ENCODE results near the gene SDK1. TPM values are rescaled to one million over a fixed set of nuclear protein-coding genes. Genes with fewer than 3 reads are reported as not detected.

Gene SDK1
- total RNA-seq, 2 donors from 2014 or later = 1.3 to 2.6 TPM

DNA sequence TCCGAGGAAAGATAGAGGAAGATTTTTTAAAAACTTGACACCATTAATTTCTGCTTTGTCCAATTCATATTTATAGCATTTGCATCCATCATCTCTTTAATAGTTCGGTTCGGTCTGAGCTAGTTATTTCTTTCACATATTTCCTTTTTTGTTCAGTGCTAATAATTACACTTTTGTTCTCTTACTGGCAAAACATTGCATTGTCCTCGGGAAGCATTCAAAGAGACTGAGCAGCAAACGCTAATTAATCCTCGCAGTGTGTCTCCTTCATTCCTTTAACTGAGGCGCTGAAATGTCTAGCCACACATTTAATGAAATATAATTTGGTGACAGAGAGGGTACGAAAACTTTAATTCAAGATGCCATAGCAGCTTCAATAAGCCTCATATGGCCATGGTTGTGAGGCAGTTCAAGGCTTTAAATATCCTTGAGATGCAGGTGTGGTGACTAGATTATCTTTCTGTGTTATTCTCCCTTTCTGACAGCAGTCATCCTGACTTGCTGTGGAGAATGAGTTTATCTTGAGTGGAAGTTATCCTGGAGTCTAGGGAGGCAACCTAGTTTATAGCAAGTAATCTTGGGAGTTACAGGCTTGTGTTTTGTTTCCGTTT is 431.4 kb downstream of the SDK1 start:
- Histone ChIP-seq H3K9ac (ENCODE audit: low read depth in 2 of 2, low read length in 2 of 2) (no peak overlapping the region), H3K27ac (no peak overlapping the region), H3K27me3 (no peaks in the 10 kb centered on the region), H3K36me3 (no peaks in the 10 kb centered on the region), H3K9me3 (no peaks in the 10 kb centered on the region), H3K4me1 (no peaks in the 10 kb centered on the region), H3K4me3 (no peak overlapping the region)
- intact Hi-C loops (cut with DNase I) = no loop called here
- DNase-seq = no peak
- TF ChIP-seq, protein P1, sequence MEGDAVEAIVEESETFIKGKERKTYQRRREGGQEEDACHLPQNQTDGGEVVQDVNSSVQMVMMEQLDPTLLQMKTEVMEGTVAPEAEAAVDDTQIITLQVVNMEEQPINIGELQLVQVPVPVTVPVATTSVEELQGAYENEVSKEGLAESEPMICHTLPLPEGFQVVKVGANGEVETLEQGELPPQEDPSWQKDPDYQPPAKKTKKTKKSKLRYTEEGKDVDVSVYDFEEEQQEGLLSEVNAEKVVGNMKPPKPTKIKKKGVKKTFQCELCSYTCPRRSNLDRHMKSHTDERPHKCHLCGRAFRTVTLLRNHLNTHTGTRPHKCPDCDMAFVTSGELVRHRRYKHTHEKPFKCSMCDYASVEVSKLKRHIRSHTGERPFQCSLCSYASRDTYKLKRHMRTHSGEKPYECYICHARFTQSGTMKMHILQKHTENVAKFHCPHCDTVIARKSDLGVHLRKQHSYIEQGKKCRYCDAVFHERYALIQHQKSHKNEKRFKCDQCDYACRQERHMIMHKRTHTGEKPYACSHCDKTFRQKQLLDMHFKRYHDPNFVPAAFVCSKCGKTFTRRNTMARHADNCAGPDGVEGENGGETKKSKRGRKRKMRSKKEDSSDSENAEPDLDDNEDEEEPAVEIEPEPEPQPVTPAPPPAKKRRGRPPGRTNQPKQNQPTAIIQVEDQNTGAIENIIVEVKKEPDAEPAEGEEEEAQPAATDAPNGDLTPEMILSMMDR (IDR thresholded peaks at IDR 0.05) = no peak

DNA sequence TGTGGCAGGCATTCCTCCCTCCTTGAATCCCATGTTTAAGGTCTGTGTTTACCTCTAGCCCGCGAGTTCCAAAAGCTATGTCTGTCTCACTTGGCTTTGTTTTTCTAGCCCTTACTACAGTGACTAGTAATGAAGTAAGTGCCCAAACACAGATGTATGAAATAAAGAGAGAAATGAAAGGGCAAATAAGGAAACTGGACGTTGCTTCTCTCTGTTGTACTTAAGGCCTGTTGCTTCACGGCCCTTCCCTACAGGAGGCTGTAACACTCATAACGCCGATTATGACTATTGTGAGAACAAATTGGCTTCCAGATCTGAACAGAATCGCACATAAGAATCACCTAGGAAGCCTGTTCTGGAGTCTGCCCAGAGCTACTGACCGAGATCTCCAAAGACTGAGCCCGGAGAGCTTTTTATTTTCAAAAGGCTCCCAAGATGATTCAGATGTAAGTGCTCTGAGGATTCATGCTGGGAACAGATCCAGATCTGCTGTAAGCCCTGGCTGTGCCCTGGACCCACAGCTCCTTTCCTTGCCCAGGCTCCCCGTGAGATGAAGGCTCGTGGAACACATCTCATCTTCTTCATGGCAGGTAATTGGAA is 432.6 kb downstream of the SDK1 start:
- Histone ChIP-seq H3K27me3 (no peaks in the 10 kb centered on the region), H3K9ac (ENCODE audit: low read depth in 2 of 2, low read length in 2 of 2) (no peak overlapping the region), H3K27ac (no peak overlapping the region), H3K4me3 (no peak overlapping the region), H3K4me1 (no peaks in the 10 kb centered on the region), H3K9me3 (no peaks in the 10 kb centered on the region), H3K36me3 (no peaks in the 10 kb centered on the region)
- intact Hi-C loops (cut with DNase I) = no loop called here
- TF ChIP-seq, protein P1 (IDR thresholded peaks at IDR 0.05) = no peak
- no peak for DNase-seq

DNA sequence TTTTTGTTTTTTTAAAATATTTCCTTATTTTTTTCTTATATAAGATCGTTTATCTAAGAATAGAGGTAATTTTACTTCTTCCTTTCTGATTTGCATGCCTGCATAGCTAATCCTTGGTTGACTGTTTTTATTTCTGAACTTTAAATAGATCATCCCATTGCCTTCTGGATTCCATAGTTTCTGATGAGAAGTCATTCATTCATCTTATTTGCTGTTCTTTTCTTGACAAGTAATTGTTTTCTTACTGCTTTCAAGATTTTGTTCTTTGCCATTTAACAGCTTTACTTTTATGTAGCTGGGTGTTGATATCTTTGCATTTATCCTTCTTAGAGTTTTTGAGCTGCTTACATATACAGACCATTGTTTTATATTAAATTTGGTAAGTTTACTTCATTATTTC is 437.9 kb downstream of the SDK1 start:
- TF ChIP-seq, protein P1 (IDR thresholded peaks at IDR 0.05) = no peak
- intact Hi-C loops (cut with DNase I) = no loop called here

DNA sequence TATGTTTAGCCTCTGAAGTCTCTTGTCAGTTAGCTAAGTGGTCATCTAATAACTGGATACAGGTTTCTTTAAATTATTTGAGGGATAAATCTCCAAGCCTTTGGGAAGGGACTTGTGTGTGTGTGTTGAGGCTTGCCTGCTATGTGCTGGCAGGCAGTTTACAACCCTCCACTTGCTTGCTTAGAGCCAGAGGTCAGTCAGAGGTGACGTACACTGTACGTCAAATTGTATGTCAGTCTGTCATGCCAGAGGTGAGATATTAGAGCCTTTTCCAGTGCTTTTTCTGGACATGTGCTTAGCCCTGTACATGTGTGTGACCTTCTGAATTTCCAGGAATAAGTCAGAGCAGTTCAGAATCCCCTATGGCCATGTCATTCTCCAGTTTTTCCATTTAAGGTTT is 438.9 kb downstream of the SDK1 start:
- Histone ChIP-seq H3K4me3 (no peak overlapping the region), H3K9me3 (no peaks in the 10 kb centered on the region), H3K36me3 (no peaks in the 10 kb centered on the region), H3K4me1 (no peaks in the 10 kb centered on the region), H3K27me3 (no peaks in the 10 kb centered on the region), H3K27ac (no peak overlapping the region), H3K9ac (ENCODE audit: low read depth in 2 of 2, low read length in 2 of 2) (no peak overlapping the region)
- intact Hi-C loops (cut with DNase I) = no loop called here
- TF ChIP-seq, protein P1 (IDR thresholded peaks at IDR 0.05) = no peak
- DNase-seq = no peak

More for the DNA sequence above, 437.9 kb downstream of the SDK1 start:
- Histone ChIP-seq H3K27ac (no peak overlapping the region), H3K4me3 (no peak overlapping the region), H3K9me3 (no peaks in the 10 kb centered on the region), H3K27me3 (no peaks in the 10 kb centered on the region), H3K36me3 (no peaks in the 10 kb centered on the region), H3K4me1 (no peaks in the 10 kb centered on the region), H3K9ac (ENCODE audit: low read depth in 2 of 2, low read length in 2 of 2) (no peak overlapping the region)
- DNase-seq = no peak

DNA sequence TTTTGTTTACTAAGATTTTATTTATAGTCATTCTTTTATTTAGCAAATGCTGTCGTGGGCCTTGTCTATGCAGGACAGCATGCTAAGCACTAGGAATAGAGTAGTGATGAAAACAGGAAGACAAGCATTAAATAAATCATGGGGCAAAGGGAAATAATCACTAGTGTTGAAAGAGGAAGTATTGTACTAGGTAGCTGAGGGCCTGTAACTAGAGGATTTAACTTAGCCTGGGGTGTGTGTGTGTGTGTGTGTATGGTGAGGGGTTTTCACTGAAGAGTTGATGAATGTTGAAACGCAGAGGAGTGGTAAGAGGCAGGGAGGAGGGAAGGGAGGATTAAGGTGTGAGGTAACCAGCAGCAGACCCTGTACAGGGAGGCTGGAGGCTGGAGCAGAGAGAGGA is 446.4 kb downstream of the SDK1 start:
- no peaks in the 10 kb centered on the region for H3K9me3 ChIP-seq
- TF ChIP-seq, protein P1 (IDR thresholded peaks at IDR 0.05) = no peak
- no peak overlapping the region for H3K9ac ChIP-seq (ENCODE audit: low read depth in 2 of 2, low read length in 2 of 2)
- no peaks in the 10 kb centered on the region for H3K36me3 ChIP-seq
- intact Hi-C loops (cut with DNase I) = no loop called here
- no peak overlapping the region for H3K27ac ChIP-seq
- H3K27me3 ChIP-seq = no peaks in the 10 kb centered on the region
- no peak for DNase-seq
- H3K4me1 ChIP-seq = no peaks in the 10 kb centered on the region
- no peak overlapping the region for H3K4me3 ChIP-seq

Data from colonic mucosa (tissue), 4 donors.